GM19468 (cell line): ENCODE results near the gene USP4.
"Not testable (repeated sequence)": the region's sequence is repeated elsewhere in the genome, so short reads cannot be mapped to it uniquely, and the experiment has no call there.

ENCODE experiments used
- ATAC-seq: cut with Tn5 transposase; IDR thresholded peaks from one replicate; pipeline ENCODE4 v1.9.1; 2021; ENCODE audit warnings: mild to moderate bottlenecking, moderate library complexity, moderate number of reproducible peaks; ENCODE audit not compliant: unreplicated experiment; ENCODE audit errors: extremely low read depth

Gene USP4

GRCh38 chr3:49351521-49352011 lies 11.7 kb upstream of the USP4 start:
- ATAC-seq, result no peak

- no peak for ATAC-seq
Observed at GRCh38 chr3:49349348-49350114, 9.7 kb upstream of the USP4 start.

- not testable (repeated sequence) for ATAC-seq
Observed at GRCh38 chr3:49348361-49348760, 8.5 kb upstream of the USP4 start.

GRCh38 chr3:49346797-49347251 lies 7.0 kb upstream of the USP4 start:
- ATAC-seq, result no peak

GRCh38 chr3:49343163-49343562 lies 3.3 kb upstream of the USP4 start:
- ATAC-seq, result no peak

DNA sequence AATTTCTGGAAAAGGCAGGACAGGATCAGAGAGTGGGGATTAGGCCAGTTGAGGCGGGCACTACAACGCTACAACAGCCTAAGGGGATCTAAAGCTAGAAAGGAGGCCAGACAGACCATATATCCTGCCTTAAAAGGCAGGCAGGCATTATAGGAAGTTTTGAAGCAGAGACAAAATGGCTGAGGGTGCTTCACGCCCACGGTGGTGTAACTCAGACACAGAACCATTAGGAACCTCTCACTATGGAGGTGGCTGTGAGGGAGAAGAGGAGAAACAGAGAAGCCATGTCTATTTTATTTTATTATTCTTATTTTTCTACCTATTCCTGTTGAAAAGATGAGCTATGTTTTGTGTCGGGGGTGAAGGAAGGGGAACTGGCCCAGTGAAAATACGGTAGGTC lies 2.1 kb upstream of the USP4 start:
- no peak for ATAC-seq

DNA sequence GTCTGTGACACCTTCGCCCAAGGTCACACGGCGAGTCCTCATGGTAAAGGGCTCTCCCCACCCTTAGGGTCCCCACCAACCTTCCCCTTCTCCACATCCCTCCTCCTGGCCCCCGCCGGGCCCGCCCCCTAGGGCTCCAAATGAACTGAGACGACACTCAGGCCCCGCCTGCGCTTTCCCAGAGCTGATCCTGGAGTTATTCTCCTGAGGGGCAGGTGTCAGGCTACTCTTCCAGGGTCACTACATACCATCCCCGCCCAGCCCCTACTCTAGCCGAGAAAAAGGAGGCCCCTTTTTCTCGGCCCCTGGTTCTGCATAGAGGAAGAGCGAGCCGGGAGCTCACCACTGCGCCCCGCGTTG lies 292 bp downstream of the USP4 start:
- no peak for ATAC-seq

DNA sequence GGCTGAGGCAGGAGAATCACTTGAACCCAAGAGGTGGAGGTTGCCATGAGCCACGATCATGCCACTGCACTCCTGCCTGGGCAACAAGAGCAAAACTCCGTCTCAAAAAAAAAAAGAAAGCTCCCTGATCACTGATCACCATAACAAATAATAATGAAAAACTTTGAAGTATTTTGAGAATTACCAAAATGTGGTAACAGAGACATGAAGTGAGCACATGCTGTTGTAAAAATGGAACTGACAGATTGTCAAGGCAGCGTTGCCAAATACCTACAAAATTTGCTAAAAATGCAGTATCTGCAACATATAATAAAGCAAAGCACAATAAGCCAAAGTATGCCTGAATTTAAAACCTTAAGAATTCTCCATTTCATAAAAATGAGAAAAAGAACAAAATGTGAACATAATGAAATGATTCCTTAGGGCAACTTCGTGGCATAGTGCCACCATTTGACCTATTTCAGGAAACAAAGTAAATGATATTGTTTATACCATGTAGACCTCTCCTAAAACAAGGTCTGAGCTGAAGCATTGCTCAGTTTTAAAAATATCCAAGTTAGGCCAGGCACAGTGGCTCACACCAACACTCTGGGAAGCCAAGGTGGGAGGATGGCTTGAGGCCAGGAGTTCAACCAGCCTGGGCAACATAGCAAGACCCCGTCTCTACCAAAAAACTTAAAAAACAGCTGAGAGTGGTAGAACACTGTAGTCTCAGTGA lies 5.8 kb downstream of the USP4 start:
- ATAC-seq, result no peak

- no peak for ATAC-seq
Observed at GRCh38 chr3:49333091-49333490, 6.8 kb downstream of the USP4 start.

DNA sequence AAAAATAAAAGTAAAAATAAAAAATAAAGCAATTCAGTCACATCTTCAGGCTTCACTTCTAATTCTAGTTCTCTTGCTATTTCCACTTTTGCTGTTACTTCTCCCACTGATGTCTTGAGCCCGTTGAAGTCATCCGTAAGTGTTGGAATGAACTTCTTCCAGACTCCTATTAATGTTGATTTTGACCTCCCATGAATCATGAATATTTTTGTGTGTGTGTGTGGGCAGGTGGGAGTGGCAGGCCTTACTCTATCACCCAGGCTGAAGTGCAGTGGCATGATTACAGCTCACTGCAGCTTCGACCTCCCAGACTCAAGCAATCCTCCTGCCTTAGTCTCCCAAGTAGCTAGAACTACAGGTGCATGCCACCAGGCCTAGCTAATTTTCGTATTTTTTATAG lies 10.7 kb downstream of the USP4 start:
- no peak for ATAC-seq

DNA sequence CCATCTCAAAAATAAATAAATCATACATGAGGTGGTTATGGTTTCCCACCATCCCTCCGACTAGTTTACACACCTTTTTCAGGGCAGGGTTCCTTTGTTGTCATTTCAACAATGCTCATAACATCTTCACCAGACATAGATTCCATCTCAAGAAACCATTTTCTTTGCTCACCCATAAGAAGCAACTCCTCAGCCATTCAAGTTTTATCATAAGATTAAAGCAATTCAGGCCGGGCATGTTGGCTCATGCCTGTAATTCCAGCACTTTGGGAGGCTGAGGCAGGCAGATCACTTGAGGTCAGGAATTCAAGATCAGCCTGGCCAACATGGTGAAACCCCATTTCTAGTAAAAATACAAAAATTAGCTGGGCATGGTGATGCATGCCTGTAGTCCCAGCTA lies 11.5 kb downstream of the USP4 start:
- ATAC-seq, result not testable (repeated sequence)

DNA sequence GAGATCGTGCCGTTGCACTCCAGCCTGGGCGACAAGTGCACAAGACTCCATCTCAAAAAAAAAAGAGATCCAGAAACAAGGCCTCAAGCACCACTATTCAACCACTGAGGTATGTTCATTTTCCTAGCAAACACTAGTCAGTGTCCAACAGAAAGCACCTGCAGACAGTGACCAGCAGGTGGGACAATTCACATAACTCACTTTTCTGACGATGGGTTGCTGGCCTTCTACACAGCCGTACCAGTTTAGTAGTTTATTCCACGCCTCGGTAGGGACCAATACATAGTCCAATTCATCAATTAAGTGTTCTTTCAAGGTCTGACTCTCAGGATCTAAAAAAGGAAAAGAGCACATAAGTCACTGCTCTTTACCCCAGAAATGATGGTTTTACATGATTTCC lies 12.4 kb downstream of the USP4 start:
- ATAC-seq, result no peak

- ATAC-seq, result no peak
Observed at GRCh38 chr3:49324768-49325167, 15.1 kb downstream of the USP4 start.

DNA sequence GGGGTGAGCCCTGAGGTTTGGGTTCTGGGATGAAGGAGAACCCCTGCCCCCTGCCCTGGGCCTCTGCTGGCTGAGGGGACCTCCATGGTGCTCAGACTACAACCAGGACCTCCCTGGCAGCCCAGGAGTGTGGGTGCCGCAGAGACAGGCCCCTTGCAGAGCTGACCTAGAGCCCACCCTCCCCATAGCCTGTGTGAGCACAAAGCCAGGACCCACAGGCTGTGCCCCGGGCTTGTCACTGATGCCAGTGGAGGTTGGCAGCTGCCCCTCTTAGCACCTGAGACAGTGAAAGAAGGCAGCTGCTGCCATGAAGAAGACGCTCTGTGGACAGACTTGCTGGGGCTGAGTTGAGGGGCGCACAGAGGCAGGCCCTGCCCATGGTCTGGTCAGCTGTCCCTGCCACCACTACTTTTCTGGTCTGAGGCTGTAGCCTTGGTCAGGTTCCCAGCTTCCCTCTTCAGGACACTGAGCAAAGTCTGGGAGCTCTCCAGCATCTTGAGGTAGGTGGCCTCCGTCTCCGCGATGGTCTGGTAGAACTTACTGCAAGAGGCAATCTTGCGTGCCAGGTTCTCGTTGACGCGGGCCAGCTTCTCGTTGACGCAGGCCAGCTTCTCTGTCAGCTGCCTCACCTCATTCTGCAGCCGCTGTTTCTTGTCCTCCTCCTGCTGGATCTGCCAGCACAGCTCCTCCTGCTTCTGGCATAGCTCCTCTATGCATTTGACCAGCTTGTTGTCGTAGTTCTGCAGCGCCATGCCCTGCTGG lies 23.0 kb downstream of the USP4 start:
- no peak for ATAC-seq

- ATAC-seq, result no peak
Observed at GRCh38 chr3:49313896-49314688, 25.8 kb downstream of the USP4 start.

- ATAC-seq, result no peak
Observed at GRCh38 chr3:49311283-49311682, 28.6 kb downstream of the USP4 start.

- ATAC-seq, result no peak
Observed at GRCh38 chr3:49310677-49311076, 29.2 kb downstream of the USP4 start.

DNA sequence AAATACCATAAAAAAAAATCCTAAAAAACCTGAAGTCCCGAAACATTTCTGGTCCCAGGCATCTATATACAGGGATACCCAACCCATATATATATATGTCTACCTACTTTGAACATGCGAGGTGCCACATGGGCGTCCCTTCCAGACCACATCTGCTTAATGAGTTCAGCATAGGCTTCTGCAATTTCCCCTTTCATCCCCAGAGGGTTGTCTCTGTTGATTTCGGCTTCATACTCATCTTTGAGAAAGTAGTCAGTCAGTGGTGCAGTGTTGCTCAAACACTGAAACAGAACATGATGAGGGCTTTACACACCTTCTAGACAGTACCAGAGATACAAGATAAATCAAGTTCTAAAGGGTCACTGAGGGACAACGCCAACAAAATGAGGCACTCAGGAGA lies 34.2 kb downstream of the USP4 start:
- no peak for ATAC-seq

DNA sequence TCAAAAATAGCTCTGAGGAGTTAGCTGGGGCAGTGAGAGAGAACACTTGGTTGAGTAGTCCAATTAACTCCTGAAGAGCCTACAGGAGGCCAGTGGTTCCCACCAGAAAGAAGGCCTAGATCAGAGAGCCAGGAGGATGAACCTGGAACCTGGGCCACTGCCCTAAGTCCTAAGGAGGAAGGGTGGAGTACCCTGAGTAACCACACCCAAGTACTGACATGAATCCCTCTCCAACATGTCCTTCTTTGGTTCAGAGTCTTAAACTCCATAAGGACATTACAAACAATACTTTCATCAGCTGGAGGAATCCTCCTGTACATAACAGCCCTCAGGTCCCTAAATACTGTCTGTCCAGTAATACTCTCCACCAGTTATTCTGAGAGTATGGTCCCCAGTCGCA lies 37.2 kb downstream of the USP4 start:
- ATAC-seq, result no peak

DNA sequence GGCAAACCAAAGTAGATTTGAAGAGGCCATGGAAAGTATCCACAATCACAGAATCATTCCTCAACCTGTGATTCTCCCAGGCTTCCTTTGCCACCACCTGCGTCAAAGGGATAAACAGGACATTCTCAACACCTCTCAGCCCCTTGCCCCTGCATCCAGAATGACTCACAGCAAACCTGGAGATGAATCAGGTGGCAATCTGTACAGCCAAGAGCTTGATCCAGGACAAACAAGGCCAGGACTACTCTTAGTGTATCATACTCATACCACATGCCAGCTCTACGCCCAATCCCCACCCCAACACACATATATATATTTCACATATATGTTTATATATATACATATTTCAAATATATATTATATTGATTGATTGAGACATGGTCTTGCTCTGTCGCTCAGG lies 39.3 kb downstream of the USP4 start:
- ATAC-seq, result no peak
